Activated CD8-positive, alpha-beta memory T cell treated with anti-CD3 and anti-CD28 coated beads for 4 hours (primary cell): ENCODE data around the gene NUDT3.
"Not testable (repeated sequence)": the region's sequence is repeated elsewhere in the genome, so short reads cannot be mapped to it uniquely, and the experiment has no call there.

Source experiments
- DNase-seq, 2 donors: peaks; one replicate each; pipeline ENCODE4 v3.0.0-alpha.2; 2020; ENCODE audit warnings: low read depth in 2 of 2

NUDT3 gene

GRCh38 chr6:34343806-34344205 lies 48.7 kb downstream of the NUDT3 start:
- DNase-seq: no peak

GRCh38 chr6:34342247-34342646 lies 50.2 kb downstream of the NUDT3 start:
- DNase-seq: no peak

- DNase-seq: no peak
Measured at GRCh38 chr6:34341481-34341971, 50.9 kb downstream of the NUDT3 start.

GRCh38 chr6:34340906-34341480 lies 51.5 kb downstream of the NUDT3 start:
- DNase-seq: no peak

- DNase-seq: no peak
Measured at GRCh38 chr6:34340394-34340793, 52.1 kb downstream of the NUDT3 start.

- no peak for DNase-seq
Measured at GRCh38 chr6:34339971-34340370, 52.5 kb downstream of the NUDT3 start.

- no peak for DNase-seq
Measured at GRCh38 chr6:34339432-34339831, 53.0 kb downstream of the NUDT3 start.

GRCh38 chr6:34338811-34339210 lies 53.7 kb downstream of the NUDT3 start:
- no peak for DNase-seq

- DNase-seq: no peak
Measured at GRCh38 chr6:34338377-34338776, 54.1 kb downstream of the NUDT3 start.

GRCh38 chr6:34334796-34335416 lies 57.6 kb downstream of the NUDT3 start:
- no peak for DNase-seq

GRCh38 chr6:34333858-34334257 lies 58.6 kb downstream of the NUDT3 start:
- no peak for DNase-seq

GRCh38 chr6:34332251-34333198 lies 59.9 kb downstream of the NUDT3 start:
- no peak for DNase-seq

- DNase-seq: no peak
Measured at GRCh38 chr6:34331371-34332050, 61.0 kb downstream of the NUDT3 start.

GRCh38 chr6:34329814-34330213 lies 62.7 kb downstream of the NUDT3 start:
- not testable (repeated sequence) for DNase-seq

GRCh38 chr6:34328969-34329368 lies 63.5 kb downstream of the NUDT3 start:
- DNase-seq: no peak

- DNase-seq: not testable (repeated sequence)
Measured at GRCh38 chr6:34327313-34328205, 64.9 kb downstream of the NUDT3 start.

GRCh38 chr6:34325633-34326032 lies 66.8 kb downstream of the NUDT3 start:
- no peak for DNase-seq

GRCh38 chr6:34324738-34325444 lies 67.6 kb downstream of the NUDT3 start:
- DNase-seq: no peak

- DNase-seq: not testable (repeated sequence)
Measured at GRCh38 chr6:34324221-34324620, 68.2 kb downstream of the NUDT3 start.

GRCh38 chr6:34323300-34323699 lies 69.2 kb downstream of the NUDT3 start:
- DNase-seq: no peak
